ENCODE measurements around the gene TBC1D22A. TPM values are rescaled to one million over a fixed set of nuclear protein-coding genes. Genes with fewer than 3 reads are reported as not detected.

The TBC1D22A gene
- total and polyA plus RNA-seq, 4 donors, result 4.1 to 12.4 (median 8.4) TPM

- Histone ChIP-seq H3K27ac (ENCODE audit: low read depth in 1 of 2, low read length in 2 of 2) (no peak overlapping the region), H3K9me3 (ENCODE audit: control insufficient read depth in 4 of 4, low read length in 3 of 4) (no peaks in the 10 kb centered on the region)
- WGBS, result 80% methylated on average over 15 of the region's 15 CpGs
These were observed 433.2 kb downstream of the TBC1D22A start for GRCh38 chr22:47195484-47196165.

GRCh38 chr22:47196166-47196849 lies 433.9 kb downstream of the TBC1D22A start:
- 84% methylated on average over 5 of the region's 5 CpGs for WGBS
- DNase-seq (ENCODE audit: low spot score), result peak; percentile 27

More at GRCh38 chr22:47195484-47196165, 433.2 kb downstream of the TBC1D22A start:
- H3K36me3 ChIP-seq (ENCODE audit: control insufficient read depth in 4 of 4, insufficient read depth in 3 of 4, low read depth in 1 of 4, low read length in 3 of 4), result no peaks in the 10 kb centered on the region
- DNase-seq (ENCODE audit: low spot score), result peak; percentile 31
- no peak for TF ChIP-seq MAX (IDR thresholded peaks at IDR 0.05)
- H3K27me3 ChIP-seq (ENCODE audit: control insufficient read depth in 4 of 4, insufficient read depth in 4 of 4, low read length in 3 of 4), result no peaks in the 10 kb centered on the region
- H3K4me1 ChIP-seq (ENCODE audit: control insufficient read depth in 4 of 4, insufficient read depth in 4 of 4, low read length in 3 of 4), result peaks cover 0 to 9% (median 6%) of the 10 kb centered on the region in 4 donors
- H3K9ac ChIP-seq (ENCODE audit: low read depth in 1 of 2, low read length in 2 of 2), result no peak overlapping the region
- H3K4me3 ChIP-seq (ENCODE audit: low read depth in 1 of 3, low read length in 3 of 3), result no peak overlapping the region

More at GRCh38 chr22:47196166-47196849, 433.9 kb downstream of the TBC1D22A start:
- peaks cover 6 to 16% (median 10%) of the 10 kb centered on the region in 4 donors for H3K4me1 ChIP-seq (ENCODE audit: control insufficient read depth in 4 of 4, insufficient read depth in 4 of 4, low read length in 3 of 4)
- H3K36me3 ChIP-seq (ENCODE audit: control insufficient read depth in 4 of 4, insufficient read depth in 3 of 4, low read depth in 1 of 4, low read length in 3 of 4), result no peaks in the 10 kb centered on the region
- no peaks in the 10 kb centered on the region for H3K9me3 ChIP-seq (ENCODE audit: control insufficient read depth in 4 of 4, low read length in 3 of 4)
- no peak overlapping the region for H3K4me3 ChIP-seq (ENCODE audit: low read depth in 1 of 3, low read length in 3 of 3)
- no peak for TF ChIP-seq HNF4G (IDR thresholded peaks at IDR 0.05)
- TF ChIP-seq SP1 (IDR thresholded peaks at IDR 0.05), result no peak
- no peak for TF ChIP-seq ZBTB33 (IDR thresholded peaks at IDR 0.05)
- TF ChIP-seq GABPA (IDR thresholded peaks at IDR 0.05 in 1 of 2, conservative IDR thresholded peaks at IDR 0.05 in 1 of 2), result no peak
- TF ChIP-seq EGR1 (IDR thresholded peaks at IDR 0.05; ENCODE audit: low read depth in 2 of 2), result no peak
- no peak for TF ChIP-seq JUND (IDR thresholded peaks at IDR 0.05)
- no peak for TF ChIP-seq FOXA1 (IDR thresholded peaks at IDR 0.05)
- TF ChIP-seq RAD21 (IDR thresholded peaks at IDR 0.05), result no peak
- TF ChIP-seq, protein P1, sequence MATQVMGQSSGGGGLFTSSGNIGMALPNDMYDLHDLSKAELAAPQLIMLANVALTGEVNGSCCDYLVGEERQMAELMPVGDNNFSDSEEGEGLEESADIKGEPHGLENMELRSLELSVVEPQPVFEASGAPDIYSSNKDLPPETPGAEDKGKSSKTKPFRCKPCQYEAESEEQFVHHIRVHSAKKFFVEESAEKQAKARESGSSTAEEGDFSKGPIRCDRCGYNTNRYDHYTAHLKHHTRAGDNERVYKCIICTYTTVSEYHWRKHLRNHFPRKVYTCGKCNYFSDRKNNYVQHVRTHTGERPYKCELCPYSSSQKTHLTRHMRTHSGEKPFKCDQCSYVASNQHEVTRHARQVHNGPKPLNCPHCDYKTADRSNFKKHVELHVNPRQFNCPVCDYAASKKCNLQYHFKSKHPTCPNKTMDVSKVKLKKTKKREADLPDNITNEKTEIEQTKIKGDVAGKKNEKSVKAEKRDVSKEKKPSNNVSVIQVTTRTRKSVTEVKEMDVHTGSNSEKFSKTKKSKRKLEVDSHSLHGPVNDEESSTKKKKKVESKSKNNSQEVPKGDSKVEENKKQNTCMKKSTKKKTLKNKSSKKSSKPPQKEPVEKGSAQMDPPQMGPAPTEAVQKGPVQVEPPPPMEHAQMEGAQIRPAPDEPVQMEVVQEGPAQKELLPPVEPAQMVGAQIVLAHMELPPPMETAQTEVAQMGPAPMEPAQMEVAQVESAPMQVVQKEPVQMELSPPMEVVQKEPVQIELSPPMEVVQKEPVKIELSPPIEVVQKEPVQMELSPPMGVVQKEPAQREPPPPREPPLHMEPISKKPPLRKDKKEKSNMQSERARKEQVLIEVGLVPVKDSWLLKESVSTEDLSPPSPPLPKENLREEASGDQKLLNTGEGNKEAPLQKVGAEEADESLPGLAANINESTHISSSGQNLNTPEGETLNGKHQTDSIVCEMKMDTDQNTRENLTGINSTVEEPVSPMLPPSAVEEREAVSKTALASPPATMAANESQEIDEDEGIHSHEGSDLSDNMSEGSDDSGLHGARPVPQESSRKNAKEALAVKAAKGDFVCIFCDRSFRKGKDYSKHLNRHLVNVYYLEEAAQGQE (IDR thresholded peaks at IDR 0.05), result no peak
- no peak for TF ChIP-seq YY1 (IDR thresholded peaks at IDR 0.05)
- TF ChIP-seq NR2F2 (IDR thresholded peaks at IDR 0.05), result no peak
- TF ChIP-seq RXRA (IDR thresholded peaks at IDR 0.05), result no peak
- TF ChIP-seq TAF1 (conservative IDR thresholded peaks at IDR 0.05), result no peak
- TF ChIP-seq MAX (IDR thresholded peaks at IDR 0.05), result no peak
- TF ChIP-seq FOXA2 (IDR thresholded peaks at IDR 0.05), result no peak
- TF ChIP-seq HNF4A (conservative IDR thresholded peaks at IDR 0.05), result no peak
- TF ChIP-seq, protein P2, sequence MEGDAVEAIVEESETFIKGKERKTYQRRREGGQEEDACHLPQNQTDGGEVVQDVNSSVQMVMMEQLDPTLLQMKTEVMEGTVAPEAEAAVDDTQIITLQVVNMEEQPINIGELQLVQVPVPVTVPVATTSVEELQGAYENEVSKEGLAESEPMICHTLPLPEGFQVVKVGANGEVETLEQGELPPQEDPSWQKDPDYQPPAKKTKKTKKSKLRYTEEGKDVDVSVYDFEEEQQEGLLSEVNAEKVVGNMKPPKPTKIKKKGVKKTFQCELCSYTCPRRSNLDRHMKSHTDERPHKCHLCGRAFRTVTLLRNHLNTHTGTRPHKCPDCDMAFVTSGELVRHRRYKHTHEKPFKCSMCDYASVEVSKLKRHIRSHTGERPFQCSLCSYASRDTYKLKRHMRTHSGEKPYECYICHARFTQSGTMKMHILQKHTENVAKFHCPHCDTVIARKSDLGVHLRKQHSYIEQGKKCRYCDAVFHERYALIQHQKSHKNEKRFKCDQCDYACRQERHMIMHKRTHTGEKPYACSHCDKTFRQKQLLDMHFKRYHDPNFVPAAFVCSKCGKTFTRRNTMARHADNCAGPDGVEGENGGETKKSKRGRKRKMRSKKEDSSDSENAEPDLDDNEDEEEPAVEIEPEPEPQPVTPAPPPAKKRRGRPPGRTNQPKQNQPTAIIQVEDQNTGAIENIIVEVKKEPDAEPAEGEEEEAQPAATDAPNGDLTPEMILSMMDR (IDR thresholded peaks at IDR 0.05; ENCODE audit: low read depth, low read length, missing input control), result no peak
- no peak overlapping the region for H3K27ac ChIP-seq (ENCODE audit: low read depth in 1 of 2, low read length in 2 of 2)
- no peaks in the 10 kb centered on the region for H3K27me3 ChIP-seq (ENCODE audit: control insufficient read depth in 4 of 4, insufficient read depth in 4 of 4, low read length in 3 of 4)
- H3K9ac ChIP-seq (ENCODE audit: low read depth in 1 of 2, low read length in 2 of 2), result no peak overlapping the region
